Renal cortex interstitium (tissue), 11 donors: ENCODE results near the gene SLC16A3. TPM values are rescaled to one million over a fixed set of nuclear protein-coding genes. Genes with fewer than 3 reads are reported as not detected.
"Not testable (repeated sequence)": the region's sequence is repeated elsewhere in the genome, so short reads cannot be mapped to it uniquely, and the experiment has no call there.

Experiments
- DNase-seq, 11 donors: peaks; one replicate each; pipeline ENCODE4 v3.0.0-alpha.2; 2013; ENCODE audit warnings: low read depth in 9 of 11, low spot score in 4 of 11; ENCODE audit errors: extremely low read depth in 1 of 11
- polyA plus RNA-seq, 3 donors: library from polyadenylated mRNA; unstranded; fragments of 120-200 nt; gene quantifications; one replicate each; pipeline ENCODE4 v1.2.1, GENCODE V29; 2013; ENCODE audit not compliant: insufficient read length in 3 of 3

The SLC16A3 gene
- polyA plus RNA-seq, 3 donors, result 9.0 to 36.8 (median 10.5) TPM

GRCh38 chr17:82200135-82200534, 28.7 kb upstream of the SLC16A3 start:
- no peak for DNase-seq

GRCh38 chr17:82200743-82201497, 27.9 kb upstream of the SLC16A3 start:
- no peak for DNase-seq

- DNase-seq, result no peak
Measured at GRCh38 chr17:82201498-82201910, 27.3 kb upstream of the SLC16A3 start.

GRCh38 chr17:82202981-82203380, 25.9 kb upstream of the SLC16A3 start:
- no peak for DNase-seq

GRCh38 chr17:82203920-82204319, 24.9 kb upstream of the SLC16A3 start:
- DNase-seq, result no peak

GRCh38 chr17:82204831-82205719, 23.8 kb upstream of the SLC16A3 start:
- no peak for DNase-seq

GRCh38 chr17:82205720-82206508, 22.9 kb upstream of the SLC16A3 start:
- peak in 5 of 11 donors; percentile 44 to 59 (median 57) for DNase-seq

- not testable (repeated sequence) for DNase-seq
Measured at GRCh38 chr17:82210655-82211054, 18.2 kb upstream of the SLC16A3 start.

GRCh38 chr17:82212331-82213250, 16.3 kb upstream of the SLC16A3 start, which contains the start of gene CCDC57:
Gene CCDC57 (minus strand): TSS chr17:82212842. CDS start chr17:82201944, 10,898 bp downstream.
- peak in 5 of 11 donors; percentile 63 to 79 (median 75) for DNase-seq

- peak in 2 of 11 donors; percentile 51 to 54 for DNase-seq
Measured at GRCh38 chr17:82213251-82214011, 15.4 kb upstream of the SLC16A3 start.

GRCh38 chr17:82214012-82214628, 14.7 kb upstream of the SLC16A3 start:
- DNase-seq, result no peak

- DNase-seq, result no peak
Measured at GRCh38 chr17:82215095-82215971, 13.5 kb upstream of the SLC16A3 start.

- no peak for DNase-seq
Measured at GRCh38 chr17:82215972-82216300, 12.9 kb upstream of the SLC16A3 start.

GRCh38 chr17:82216301-82217119, 12.3 kb upstream of the SLC16A3 start:
- DNase-seq, result no peak

GRCh38 chr17:82217120-82217529, 11.7 kb upstream of the SLC16A3 start:
- DNase-seq, result no peak
